ENCODE measurements around the gene SYNE1. TPM values are rescaled to one million over a fixed set of nuclear protein-coding genes. Genes with fewer than 3 reads are reported as not detected.

The SYNE1 gene
- total RNA-seq, 1 experiment from 2014 or later: 23.0 TPM

DNA sequence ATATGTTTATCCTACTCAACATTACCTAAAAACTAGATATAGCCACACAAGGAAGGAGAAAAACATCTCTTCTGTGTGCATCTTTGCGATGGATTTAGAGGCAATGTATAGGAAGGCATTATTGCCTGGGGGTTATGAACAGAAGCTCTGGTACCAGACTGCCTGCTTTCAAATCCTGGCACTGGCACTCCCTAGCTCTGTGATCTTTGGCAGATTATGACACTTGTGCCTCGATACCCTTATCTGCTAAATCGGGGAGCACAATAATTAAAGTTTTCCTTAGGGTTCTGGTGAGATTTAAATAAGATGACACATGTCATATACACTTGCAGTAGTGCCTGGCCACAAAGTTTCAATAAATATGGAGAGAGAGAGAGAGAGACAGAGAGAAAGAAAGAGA lies 53.3 kb downstream of the SYNE1 start:
- H3K36me3 ChIP-seq (ENCODE audit: control insufficient read depth, insufficient read depth, low read length): no peaks in the 10 kb centered on the region
- Mint-ChIP-seq H3K9me3 (ENCODE audit: unreplicated experiment) (no peaks in the 10 kb centered on the region), H3K27ac (ENCODE audit: unreplicated experiment) (no peak overlapping the region), H3K4me3 (ENCODE audit: unreplicated experiment) (no peak overlapping the region), H3K4me1 (ENCODE audit: low read depth, unreplicated experiment) (no peaks in the 10 kb centered on the region), H3K27me3 (ENCODE audit: insufficient read depth, unreplicated experiment) (no peaks in the 10 kb centered on the region), H3K36me3 (ENCODE audit: insufficient read depth, unreplicated experiment) (no peaks in the 10 kb centered on the region)
- ChIA-PET POLR2A (no interaction called here), CTCF (no interaction called here)
- H3K4me3 ChIP-seq (ENCODE audit: low read depth, low read length): no peak overlapping the region
- H3K27me3 ChIP-seq (replicated peaks; ENCODE audit: control insufficient read depth, insufficient read depth, low read length): no peaks in the 10 kb centered on the region
- intact Hi-C loops (cut with micrococcal nuclease; ENCODE audit: unreplicated experiment): no loop called here
- H3K9me3 ChIP-seq: no peaks in the 10 kb centered on the region
- no peak for DNase-seq
- H3K4me1 ChIP-seq: no peaks in the 10 kb centered on the region
- BruUV-seq (replicated peaks): no TSS peak
- TF ChIP-seq, protein P1, sequence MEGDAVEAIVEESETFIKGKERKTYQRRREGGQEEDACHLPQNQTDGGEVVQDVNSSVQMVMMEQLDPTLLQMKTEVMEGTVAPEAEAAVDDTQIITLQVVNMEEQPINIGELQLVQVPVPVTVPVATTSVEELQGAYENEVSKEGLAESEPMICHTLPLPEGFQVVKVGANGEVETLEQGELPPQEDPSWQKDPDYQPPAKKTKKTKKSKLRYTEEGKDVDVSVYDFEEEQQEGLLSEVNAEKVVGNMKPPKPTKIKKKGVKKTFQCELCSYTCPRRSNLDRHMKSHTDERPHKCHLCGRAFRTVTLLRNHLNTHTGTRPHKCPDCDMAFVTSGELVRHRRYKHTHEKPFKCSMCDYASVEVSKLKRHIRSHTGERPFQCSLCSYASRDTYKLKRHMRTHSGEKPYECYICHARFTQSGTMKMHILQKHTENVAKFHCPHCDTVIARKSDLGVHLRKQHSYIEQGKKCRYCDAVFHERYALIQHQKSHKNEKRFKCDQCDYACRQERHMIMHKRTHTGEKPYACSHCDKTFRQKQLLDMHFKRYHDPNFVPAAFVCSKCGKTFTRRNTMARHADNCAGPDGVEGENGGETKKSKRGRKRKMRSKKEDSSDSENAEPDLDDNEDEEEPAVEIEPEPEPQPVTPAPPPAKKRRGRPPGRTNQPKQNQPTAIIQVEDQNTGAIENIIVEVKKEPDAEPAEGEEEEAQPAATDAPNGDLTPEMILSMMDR (IDR thresholded peaks at IDR 0.05; ENCODE audit: insufficient read depth in 1 of 2, low read depth in 1 of 2, low read length in 1 of 2, severe bottlenecking in 1 of 2, unreplicated experiment in 1 of 2): no peak

GRCh38 chr6:152576525-152576924 lies 60.6 kb downstream of the SYNE1 start:
- no peaks in the 10 kb centered on the region for H3K27me3 Mint-ChIP-seq (ENCODE audit: insufficient read depth, unreplicated experiment)
- H3K27ac Mint-ChIP-seq (ENCODE audit: unreplicated experiment): no peak overlapping the region
- no TSS peak for BruUV-seq (replicated peaks)
- POLR2A ChIA-PET: no interaction called here
- Histone ChIP-seq H3K4me3 (ENCODE audit: low read depth, low read length) (no peak overlapping the region), H3K36me3 (ENCODE audit: control insufficient read depth, insufficient read depth, low read length) (no peaks in the 10 kb centered on the region), H3K9me3 (no peaks in the 10 kb centered on the region), H3K27me3 (replicated peaks; ENCODE audit: control insufficient read depth, insufficient read depth, low read length) (no peaks in the 10 kb centered on the region), H3K4me1 (peaks cover 19% of the 10 kb centered on the region)
- H3K9me3 Mint-ChIP-seq (ENCODE audit: unreplicated experiment): no peaks in the 10 kb centered on the region
- H3K4me1 Mint-ChIP-seq (ENCODE audit: low read depth, unreplicated experiment): peaks cover 13% of the 10 kb centered on the region
- H3K36me3 Mint-ChIP-seq (ENCODE audit: insufficient read depth, unreplicated experiment): no peaks in the 10 kb centered on the region
- intact Hi-C loops (cut with micrococcal nuclease; ENCODE audit: unreplicated experiment): no loop called here
- H3K4me3 Mint-ChIP-seq (ENCODE audit: unreplicated experiment): no peak overlapping the region
- DNase-seq: no peak
- TF ChIP-seq, protein P1 (IDR thresholded peaks at IDR 0.05; ENCODE audit: insufficient read depth in 1 of 2, low read depth in 1 of 2, low read length in 1 of 2, severe bottlenecking in 1 of 2, unreplicated experiment in 1 of 2): no peak
- CTCF ChIA-PET: no interaction called here

GRCh38 chr6:152575621-152576150 lies 61.5 kb downstream of the SYNE1 start:
- Mint-ChIP-seq H3K27me3 (ENCODE audit: insufficient read depth, unreplicated experiment) (no peaks in the 10 kb centered on the region), H3K4me1 (ENCODE audit: low read depth, unreplicated experiment) (peaks cover 13% of the 10 kb centered on the region), H3K36me3 (ENCODE audit: insufficient read depth, unreplicated experiment) (no peaks in the 10 kb centered on the region), H3K9me3 (ENCODE audit: unreplicated experiment) (no peaks in the 10 kb centered on the region), H3K27ac (ENCODE audit: unreplicated experiment) (no peak overlapping the region), H3K4me3 (ENCODE audit: unreplicated experiment) (no peak overlapping the region)
- no TSS peak for BruUV-seq (replicated peaks)
- DNase-seq: no peak
- Histone ChIP-seq H3K4me3 (ENCODE audit: low read depth, low read length) (no peak overlapping the region), H3K36me3 (ENCODE audit: control insufficient read depth, insufficient read depth, low read length) (no peaks in the 10 kb centered on the region), H3K9me3 (no peaks in the 10 kb centered on the region), H3K27me3 (replicated peaks; ENCODE audit: control insufficient read depth, insufficient read depth, low read length) (no peaks in the 10 kb centered on the region), H3K4me1 (peaks cover 19% of the 10 kb centered on the region)
- CTCF ChIA-PET: interaction anchor here (1.6 kb wide), 1 partner anchor 20 kb away, joined by 5 read pairs; no protein-coding TSS in a partner anchor
- POLR2A ChIA-PET: no interaction called here
- intact Hi-C loops (cut with micrococcal nuclease; ENCODE audit: unreplicated experiment): no loop called here
- TF ChIP-seq, protein P1 (IDR thresholded peaks at IDR 0.05; ENCODE audit: insufficient read depth in 1 of 2, low read depth in 1 of 2, low read length in 1 of 2, severe bottlenecking in 1 of 2, unreplicated experiment in 1 of 2): no peak

Measured in Caco-2 (cell line).